Measurements from ENCODE around the gene POLR1E.
A peak's percentile ranks its signal among the peaks of the same experiment; 100 is the strongest.
"Not testable (repeated sequence)": the region's sequence is repeated elsewhere in the genome, so short reads cannot be mapped to it uniquely, and the experiment has no call there.

POLR1E gene

DNA sequence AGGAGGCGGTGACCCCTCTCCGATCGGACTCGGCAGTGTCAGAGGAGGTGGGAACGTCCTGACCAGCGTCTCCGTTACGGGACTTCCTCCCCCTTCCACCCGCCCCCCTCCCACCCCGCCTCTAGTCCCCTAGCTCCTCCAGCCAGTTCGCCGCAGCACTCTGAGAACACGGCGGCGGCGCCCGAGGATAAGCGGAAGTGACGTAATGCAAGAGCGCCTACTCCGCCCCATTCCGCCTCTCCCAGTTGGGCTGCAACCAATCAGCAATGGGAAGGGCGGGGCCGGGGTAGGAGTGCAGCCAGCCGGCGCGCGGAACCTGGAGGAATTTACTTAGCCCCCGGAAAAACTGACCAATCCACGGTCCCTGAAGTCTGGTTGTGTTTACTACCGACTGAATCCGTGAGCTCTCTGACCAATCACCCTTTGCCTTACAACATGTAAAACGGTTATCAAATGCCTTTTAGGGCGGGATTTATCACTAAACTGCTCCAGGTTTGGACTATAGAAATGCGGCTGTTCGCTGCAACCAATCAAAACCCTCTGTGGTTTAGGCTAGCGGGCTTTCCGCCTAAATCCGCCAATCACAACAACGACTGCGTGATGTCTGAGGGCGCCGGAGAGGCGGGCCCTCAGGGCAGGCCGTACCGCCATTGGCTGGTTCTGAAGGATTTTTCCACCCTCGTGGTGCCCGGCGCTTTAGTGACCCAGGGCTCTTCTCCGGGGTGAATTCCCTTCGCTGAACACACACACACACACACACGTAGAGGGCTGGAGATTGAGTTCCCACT lies 20.3 kb upstream of the POLR1E start, which contains the start of gene ZBTB5:
Gene ZBTB5 (minus strand): TSS at position 202 of the 788 bp plus-strand sequence. CDS start 22,899 bp downstream, outside the sequence.
- Histone ChIP-seq H3K4me1 (ENCODE audit: low read length) (peaks cover 10% of the 10 kb centered on the region; the same call in 1 of the 2 replicates), H3K4me3 (ENCODE audit: low read length) (peak within 1 kb of the TSS; percentile 95), H3K36me3 (replicated peaks; ENCODE audit: insufficient read depth, low read length) (no peaks in the 10 kb centered on the region), H3K27me3 (replicated peaks; ENCODE audit: insufficient read depth, low read length) (no peaks in the 10 kb centered on the region), H3F3A (ENCODE audit: insufficient read depth, low read length) (0 out of 2 replicates have a peak, but pooled peaks cover 6% of the 10 kb centered on the region), H3K27ac (ENCODE audit: low read length) (peak within 1 kb of the TSS; percentile 90), H3K4me2 (ENCODE audit: low read depth, low read length) (peak within 1 kb of the TSS; percentile 99), H4K20me1 (ENCODE audit: insufficient read depth, low read length) (no peaks in the 10 kb centered on the region), H3K79me2 (ENCODE audit: low read length) (peaks cover 44% of the 10 kb centered on the region), H3K9me3 (replicated peaks; ENCODE audit: insufficient read depth, low read length) (no peaks in the 10 kb centered on the region), H2AFZ (ENCODE audit: low read length) (peak within 1 kb of the TSS; percentile 99), H3K9ac (ENCODE audit: low read length) (peak within 1 kb of the TSS; percentile 93), H3K9me2 (replicated peaks; ENCODE audit: insufficient read depth, low read length) (no peaks in the 10 kb centered on the region)
- peak; percentile 99 for DNase-seq
- TF ChIP-seq EZH2 (optimal IDR thresholded peaks at IDR 0.05; ENCODE audit: low read depth, low read length) (no peak), EZH2phosphoT487 (IDR thresholded peaks at IDR 0.05; ENCODE audit: low read length) (no peak)
- TF ChIP-seq, protein P1, sequence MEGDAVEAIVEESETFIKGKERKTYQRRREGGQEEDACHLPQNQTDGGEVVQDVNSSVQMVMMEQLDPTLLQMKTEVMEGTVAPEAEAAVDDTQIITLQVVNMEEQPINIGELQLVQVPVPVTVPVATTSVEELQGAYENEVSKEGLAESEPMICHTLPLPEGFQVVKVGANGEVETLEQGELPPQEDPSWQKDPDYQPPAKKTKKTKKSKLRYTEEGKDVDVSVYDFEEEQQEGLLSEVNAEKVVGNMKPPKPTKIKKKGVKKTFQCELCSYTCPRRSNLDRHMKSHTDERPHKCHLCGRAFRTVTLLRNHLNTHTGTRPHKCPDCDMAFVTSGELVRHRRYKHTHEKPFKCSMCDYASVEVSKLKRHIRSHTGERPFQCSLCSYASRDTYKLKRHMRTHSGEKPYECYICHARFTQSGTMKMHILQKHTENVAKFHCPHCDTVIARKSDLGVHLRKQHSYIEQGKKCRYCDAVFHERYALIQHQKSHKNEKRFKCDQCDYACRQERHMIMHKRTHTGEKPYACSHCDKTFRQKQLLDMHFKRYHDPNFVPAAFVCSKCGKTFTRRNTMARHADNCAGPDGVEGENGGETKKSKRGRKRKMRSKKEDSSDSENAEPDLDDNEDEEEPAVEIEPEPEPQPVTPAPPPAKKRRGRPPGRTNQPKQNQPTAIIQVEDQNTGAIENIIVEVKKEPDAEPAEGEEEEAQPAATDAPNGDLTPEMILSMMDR (IDR thresholded peaks at IDR 0.05; ENCODE audit: low read length), result no peak

- Histone ChIP-seq H3K36me3 (replicated peaks; ENCODE audit: insufficient read depth, low read length) (no peaks in the 10 kb centered on the region), H3K4me2 (ENCODE audit: low read depth, low read length) (peak overlapping the region; percentile 99), H3K9me2 (replicated peaks; ENCODE audit: insufficient read depth, low read length) (no peaks in the 10 kb centered on the region), H3K4me1 (ENCODE audit: low read length) (peaks cover 10% of the 10 kb centered on the region; the same call in 1 of the 2 replicates), H3K9ac (ENCODE audit: low read length) (peak overlapping the region; percentile 79), H3F3A (ENCODE audit: insufficient read depth, low read length) (0 out of 2 replicates have a peak, but pooled peaks cover 6% of the 10 kb centered on the region), H2AFZ (ENCODE audit: low read length) (peak overlapping the region; percentile 99), H3K9me3 (replicated peaks; ENCODE audit: insufficient read depth, low read length) (no peaks in the 10 kb centered on the region), H3K27me3 (replicated peaks; ENCODE audit: insufficient read depth, low read length) (no peaks in the 10 kb centered on the region), H4K20me1 (ENCODE audit: insufficient read depth, low read length) (no peaks in the 10 kb centered on the region), H3K79me2 (ENCODE audit: low read length) (peaks cover 37% of the 10 kb centered on the region), H3K4me3 (ENCODE audit: low read length) (peak overlapping the region; percentile 89), H3K27ac (ENCODE audit: low read length) (peak overlapping the region; percentile 90; the same call in 1 of the 2 replicates)
- DNase-seq, result peak; percentile 16
- TF ChIP-seq EZH2phosphoT487 (IDR thresholded peaks at IDR 0.05; ENCODE audit: low read length) (no peak), EZH2 (optimal IDR thresholded peaks at IDR 0.05; ENCODE audit: low read depth, low read length) (no peak)
- TF ChIP-seq, protein P1 (IDR thresholded peaks at IDR 0.05; ENCODE audit: low read length), result no peak
Observed at GRCh38 chr9:37466037-37466709, 19.6 kb upstream of the POLR1E start.

DNA sequence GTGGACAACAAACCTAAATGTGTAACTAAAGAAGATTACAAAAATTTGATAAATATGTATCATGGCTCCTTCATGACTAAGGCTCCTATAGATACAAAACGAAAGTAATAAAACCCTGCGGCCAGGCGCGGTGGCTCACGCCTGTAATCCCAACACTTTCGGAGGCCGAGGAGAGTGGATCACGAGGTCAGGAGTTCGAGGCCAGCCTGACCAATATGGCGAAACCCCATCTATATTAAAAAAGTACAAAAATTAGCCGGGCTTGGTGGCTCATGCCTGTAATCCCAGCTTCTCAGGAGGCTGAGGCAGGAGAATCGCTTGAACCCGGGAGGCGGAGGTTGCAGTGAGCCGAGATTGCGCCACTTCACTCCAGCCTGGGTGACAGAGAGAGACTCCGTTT lies 18.2 kb upstream of the POLR1E start:
- Histone ChIP-seq H3K79me2 (ENCODE audit: low read length) (peaks cover 23% of the 10 kb centered on the region), H3K4me1 (ENCODE audit: low read length) (peaks cover 14% of the 10 kb centered on the region; the same call in 1 of the 2 replicates)
- H3K27me3 ChIP-seq (replicated peaks; ENCODE audit: insufficient read depth, low read length); H3K4me2 ChIP-seq (ENCODE audit: low read depth, low read length); DNase-seq; H3K27ac ChIP-seq (ENCODE audit: low read length); H3F3A ChIP-seq (ENCODE audit: insufficient read depth, low read length); H3K9me2 ChIP-seq (replicated peaks; ENCODE audit: insufficient read depth, low read length); H4K20me1 ChIP-seq (ENCODE audit: insufficient read depth, low read length); H3K4me3 ChIP-seq (ENCODE audit: low read length); H3K9me3 ChIP-seq (replicated peaks; ENCODE audit: insufficient read depth, low read length); H3K9ac ChIP-seq (ENCODE audit: low read length); H3K36me3 ChIP-seq (replicated peaks; ENCODE audit: insufficient read depth, low read length); H2AFZ ChIP-seq (ENCODE audit: low read length): not testable (repeated sequence)

Data from MM.1S (cell line).